Measurements from ENCODE around the gene BPGM. TPM values are rescaled to one million over a fixed set of nuclear protein-coding genes. Genes with fewer than 3 reads are reported as not detected.
"Not testable (repeated sequence)": the region's sequence is repeated elsewhere in the genome, so short reads cannot be mapped to it uniquely, and the experiment has no call there.

Gene BPGM
- total RNA-seq, 1 donor from 2014 or later = 23.7 TPM

- intact Hi-C loops (cut with micrococcal nuclease) = no loop called here
These were observed 14.3 kb downstream of the BPGM start for GRCh38 chr7:134660961-134661376.

DNA sequence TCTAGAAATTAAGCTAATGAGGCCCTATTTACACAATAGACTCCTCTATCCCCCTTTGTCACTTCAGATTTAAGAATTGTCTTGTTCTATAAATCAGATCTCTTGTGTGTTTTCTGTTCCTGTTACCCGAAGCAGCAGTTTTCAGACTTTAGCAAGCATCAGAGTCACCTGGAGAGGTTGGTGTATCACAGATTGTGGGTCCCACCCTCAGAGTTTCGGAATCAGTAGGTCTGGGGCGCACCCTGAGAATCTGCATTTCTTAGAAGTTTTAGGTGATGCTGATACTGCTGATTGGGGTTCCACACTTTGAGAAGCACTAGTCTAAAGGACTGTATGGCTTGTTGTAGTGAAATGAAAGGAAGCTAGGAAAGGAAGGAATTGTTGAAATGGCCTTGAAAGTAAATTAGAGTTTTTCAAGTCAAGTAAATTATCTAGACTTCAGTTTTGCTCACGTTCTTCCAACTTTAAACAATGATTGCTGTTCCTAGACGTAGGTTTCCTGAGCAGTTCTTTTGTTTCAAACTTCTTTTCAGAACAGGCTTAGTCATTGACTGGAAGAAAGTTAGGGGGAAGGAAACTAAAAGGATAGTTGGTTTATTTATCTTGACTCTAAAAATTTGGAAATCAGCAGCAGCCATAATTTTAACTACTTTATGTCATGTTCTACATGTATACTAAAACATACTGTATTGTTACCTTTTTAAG, 15.7 kb downstream of the BPGM start:
- intact Hi-C loops (cut with micrococcal nuclease) = no loop called here

- intact Hi-C loops (cut with micrococcal nuclease) = no loop called here
These were observed 16.2 kb downstream of the BPGM start for GRCh38 chr7:134662871-134663205.

DNA sequence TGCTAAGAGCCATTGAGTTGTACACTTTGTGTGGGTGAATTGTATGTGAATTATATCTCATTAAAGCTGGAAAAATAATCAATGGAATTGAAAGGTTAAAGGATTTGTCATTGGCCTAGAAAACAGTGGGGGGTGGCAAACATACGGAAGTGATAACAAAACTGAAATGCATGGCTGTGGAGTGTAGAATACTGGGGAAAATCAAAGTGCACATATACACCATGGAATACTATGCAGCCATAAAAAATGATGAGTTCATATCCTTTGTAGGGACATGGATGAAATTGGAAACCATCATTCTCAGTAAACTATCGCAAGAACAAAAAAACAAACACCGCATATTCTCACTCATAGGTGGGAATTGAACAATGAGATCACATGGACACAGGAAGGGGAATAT, 18.4 kb downstream of the BPGM start:
- intact Hi-C loops (cut with micrococcal nuclease) = not testable (repeated sequence)

- intact Hi-C loops (cut with micrococcal nuclease) = no loop called here
These were observed 21.2 kb downstream of the BPGM start for GRCh38 chr7:134667899-134668298.

- intact Hi-C loops (cut with micrococcal nuclease) = loop anchor here (1.0 kb wide), 1 partner anchor 22 kb away; no protein-coding TSS in a partner anchor
These were observed 22.7 kb downstream of the BPGM start for GRCh38 chr7:134669388-134669787.

DNA sequence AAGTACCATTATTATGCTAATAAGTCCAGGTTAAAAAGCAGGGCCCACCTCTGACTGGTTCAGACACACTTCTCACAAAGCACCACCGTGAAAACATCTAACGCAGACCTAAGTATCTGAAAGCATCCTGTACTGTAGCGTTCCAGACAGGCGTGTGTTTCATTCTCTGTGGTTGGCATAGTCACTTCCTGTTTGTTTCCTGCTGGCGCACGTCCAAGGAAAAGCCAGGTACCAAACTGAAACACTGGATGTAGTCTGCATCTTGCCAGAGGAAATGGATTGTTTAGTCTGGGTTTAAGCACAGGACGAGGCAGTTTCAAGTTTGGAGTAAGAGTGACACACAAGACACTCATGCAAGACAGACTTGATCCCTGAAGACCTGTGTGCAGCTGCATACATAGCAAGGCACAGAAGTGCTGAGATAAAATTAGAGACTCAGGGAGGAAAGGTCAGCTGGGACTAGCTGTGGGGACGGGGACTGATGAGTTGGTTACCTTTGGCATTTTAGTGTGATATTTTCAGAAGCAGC, 23.3 kb downstream of the BPGM start:
- intact Hi-C loops (cut with micrococcal nuclease) = loop anchor here (1.0 to 5.0 kb wide), 2 partner anchors 23 to 33 kb away; no protein-coding TSS in a partner anchor

- intact Hi-C loops (cut with micrococcal nuclease) = loop anchor here (5.0 kb wide), 1 partner anchor 34 kb away; no protein-coding TSS in a partner anchor
These were observed 25.0 kb downstream of the BPGM start for GRCh38 chr7:134671609-134672008.

DNA sequence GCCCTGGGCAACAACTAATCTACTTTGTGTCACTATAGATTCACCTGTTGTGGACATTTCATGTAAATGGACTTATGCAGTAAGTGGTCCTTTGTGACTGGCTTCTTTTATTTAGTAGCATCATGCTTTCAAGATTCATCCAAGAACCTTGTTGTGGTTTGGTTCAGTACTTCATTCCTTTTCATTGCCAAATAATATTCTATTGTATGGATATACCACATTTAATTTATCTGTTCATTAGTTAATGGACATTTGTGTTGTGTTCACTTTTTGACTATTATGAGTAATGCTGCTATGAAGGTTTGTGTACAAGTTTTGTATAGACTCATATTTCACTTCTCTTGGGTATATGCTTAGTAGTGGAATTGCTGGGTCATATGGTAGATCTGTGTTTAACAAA, 27.8 kb downstream of the BPGM start:
- intact Hi-C loops (cut with micrococcal nuclease) = loop anchor here (5.0 kb wide), 1 partner anchor 37 kb away; no protein-coding TSS in a partner anchor

DNA sequence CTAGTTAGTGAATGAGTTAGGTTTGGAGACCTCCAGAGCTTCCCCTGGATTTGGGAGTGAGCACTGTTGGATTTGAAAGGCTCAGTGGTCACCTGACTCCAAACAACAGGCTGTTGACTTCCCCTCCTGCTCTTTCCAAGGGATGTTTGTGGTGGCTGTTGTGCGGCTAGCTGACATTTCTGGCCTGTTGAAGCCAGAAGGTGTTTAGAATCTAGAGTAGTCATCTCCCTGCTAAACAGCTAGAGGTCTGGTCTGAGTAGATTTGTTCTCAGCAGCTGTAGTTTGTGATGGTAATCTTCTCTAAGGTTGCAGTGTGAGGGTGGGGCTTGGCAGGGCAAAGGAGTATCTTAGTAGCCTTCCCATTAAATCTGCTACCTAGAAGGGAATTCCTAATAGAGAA, 30.1 kb downstream of the BPGM start:
- intact Hi-C loops (cut with micrococcal nuclease) = no loop called here

DNA sequence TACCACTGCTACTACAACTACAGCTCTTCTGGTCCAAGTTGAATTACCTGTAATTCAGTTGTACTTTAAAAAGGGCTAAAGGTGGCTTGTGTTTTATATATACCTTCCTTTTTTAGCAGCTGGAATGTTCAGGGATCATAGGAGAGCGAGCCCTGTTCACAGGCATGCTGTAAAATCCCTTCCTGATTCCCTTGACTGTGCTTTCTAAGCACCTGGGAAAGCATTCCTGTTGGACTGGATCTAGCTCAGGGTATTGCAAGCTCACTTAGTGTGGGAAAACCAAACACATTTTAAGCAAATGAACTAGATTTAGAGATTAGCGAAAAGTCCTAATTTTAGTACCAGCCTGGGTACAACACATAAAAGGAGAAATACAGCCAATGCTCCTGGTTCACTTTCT, 31.5 kb downstream of the BPGM start:
- intact Hi-C loops (cut with micrococcal nuclease) = no loop called here

DNA sequence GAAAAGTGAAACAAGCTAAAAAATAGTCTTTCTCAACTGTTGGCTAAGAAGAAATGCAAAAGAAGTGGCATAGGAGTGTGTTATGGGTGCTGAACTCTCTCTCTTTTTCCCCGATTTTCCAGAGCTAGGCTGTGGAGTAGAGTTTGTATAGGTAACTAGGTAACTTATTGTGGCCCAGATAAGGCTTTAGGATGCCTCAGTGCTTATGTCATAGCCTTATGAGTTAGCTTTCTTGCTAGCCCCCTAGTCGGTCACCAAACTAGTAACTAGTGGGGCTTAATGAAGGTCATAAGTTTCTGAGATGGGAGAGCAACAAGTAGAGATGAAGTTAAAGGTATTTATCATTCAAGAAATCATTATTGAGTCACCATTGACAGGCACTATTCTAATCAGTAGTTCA, 32.4 kb downstream of the BPGM start:
- intact Hi-C loops (cut with micrococcal nuclease) = no loop called here

DNA sequence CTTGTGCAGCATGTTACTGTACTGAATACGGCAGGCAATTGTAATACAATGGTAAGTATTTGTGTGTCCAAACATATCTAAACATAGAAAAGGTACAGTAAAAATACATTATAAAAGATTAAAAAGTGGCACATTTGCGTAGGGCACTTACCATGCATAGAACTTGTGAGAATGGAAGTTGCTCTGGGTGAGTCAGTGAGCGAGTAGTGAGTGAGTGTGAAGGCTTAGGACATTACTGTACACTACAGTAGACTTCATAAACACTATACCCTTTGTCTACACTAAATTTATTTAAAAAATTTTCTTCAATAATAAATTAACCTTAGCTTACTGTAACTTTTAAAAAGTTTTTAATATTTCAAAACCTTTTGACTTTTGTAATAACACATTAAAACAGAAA, 37.5 kb downstream of the BPGM start:
- intact Hi-C loops (cut with micrococcal nuclease) = no loop called here

- intact Hi-C loops (cut with micrococcal nuclease) = no loop called here
These were observed 38.6 kb downstream of the BPGM start for GRCh38 chr7:134685250-134685649.

- intact Hi-C loops (cut with micrococcal nuclease) = no loop called here
These were observed 40.1 kb downstream of the BPGM start for GRCh38 chr7:134686786-134687185.

DNA sequence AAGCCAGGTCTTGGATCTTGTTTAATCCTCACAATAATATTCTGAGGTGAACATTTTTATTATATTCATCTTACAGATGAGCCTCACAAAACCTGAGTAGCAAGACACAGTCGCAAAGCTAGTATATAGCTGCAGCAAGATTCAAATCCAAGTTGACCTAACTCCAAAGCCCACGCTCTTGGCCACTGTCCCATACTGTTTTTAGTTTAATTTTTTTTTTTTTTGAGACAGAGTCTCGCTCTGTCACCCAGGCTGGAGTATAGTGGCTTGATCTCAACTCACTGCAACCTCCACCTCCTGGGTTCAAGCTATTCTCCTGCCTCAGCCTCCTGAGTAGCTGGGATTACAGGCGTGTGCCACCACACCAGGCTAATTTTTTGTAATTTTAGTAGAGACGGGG, 42.9 kb downstream of the BPGM start:
- intact Hi-C loops (cut with micrococcal nuclease) = not testable (repeated sequence)

DNA sequence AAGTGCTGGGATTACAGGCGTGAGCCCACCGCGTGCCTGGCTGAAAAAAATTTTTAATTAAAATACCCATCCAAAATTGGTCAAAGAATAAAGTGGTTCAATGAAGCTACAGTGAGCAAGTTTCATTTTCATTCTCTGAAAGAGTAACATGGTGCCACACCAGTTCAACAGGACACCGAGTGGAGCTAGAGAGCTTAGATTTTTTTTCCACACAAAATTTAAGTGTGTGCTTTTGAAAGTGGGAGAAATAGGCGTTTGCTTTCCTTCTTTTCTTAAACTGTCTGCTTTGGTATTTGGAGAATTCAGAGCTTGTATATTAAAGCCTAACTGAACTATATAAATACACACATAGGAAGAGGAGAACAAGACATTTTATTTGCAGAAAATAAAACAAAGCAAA, 43.4 kb downstream of the BPGM start:
- intact Hi-C loops (cut with micrococcal nuclease) = loop anchor here (1.0 to 2.0 kb wide), 4 partner anchors 43 to 296 kb away; partner anchors contain the start of genes AGBL3 and BPGM

GRCh38 chr7:134690614-134691504, 44.2 kb downstream of the BPGM start:
- intact Hi-C loops (cut with micrococcal nuclease) = loop anchor here (1.0 to 2.0 kb wide), 4 partner anchors 44 to 295 kb away; partner anchors contain the start of genes AGBL3 and BPGM

DNA sequence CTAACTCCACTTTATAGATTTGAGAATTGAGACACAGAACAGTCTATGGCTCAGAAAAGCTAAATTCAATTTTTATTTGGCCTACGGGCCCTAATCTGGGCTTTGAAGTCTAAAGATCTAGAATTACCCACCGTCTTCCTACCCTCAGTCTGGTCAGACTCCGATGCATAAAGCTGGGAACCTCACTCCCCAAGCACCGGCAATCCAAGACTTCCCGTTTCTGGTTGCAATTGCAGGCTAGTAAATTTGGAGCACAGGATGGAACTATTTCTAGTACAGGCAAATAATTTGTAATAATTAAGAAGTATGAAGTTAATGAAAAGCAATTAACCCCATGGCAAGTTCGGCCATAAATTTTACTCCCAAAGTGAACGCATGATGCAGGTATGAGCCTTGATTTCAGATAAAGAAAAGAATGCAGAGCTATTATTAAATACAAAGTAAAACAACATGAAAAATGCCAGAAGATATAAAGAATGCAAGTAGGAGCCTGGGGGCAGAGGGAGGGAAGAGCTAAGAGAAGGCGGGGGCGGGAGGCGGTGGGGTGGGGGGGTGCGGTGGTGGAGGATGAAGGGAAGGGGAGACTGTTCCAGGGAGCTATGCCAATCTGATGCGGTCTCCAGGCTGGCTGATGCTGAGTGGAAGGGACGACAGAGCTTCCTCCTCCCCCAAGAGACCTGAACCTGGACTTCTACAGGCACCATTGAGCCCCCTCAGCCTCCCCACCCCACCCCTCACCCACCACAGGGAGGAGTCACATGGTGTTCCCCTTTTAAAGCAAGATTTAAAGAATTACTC, 45.1 kb downstream of the BPGM start:
- intact Hi-C loops (cut with micrococcal nuclease) = loop anchor here (2.0 kb wide), 1 partner anchor 45 kb away; the partner anchor contains the start of gene BPGM

DNA sequence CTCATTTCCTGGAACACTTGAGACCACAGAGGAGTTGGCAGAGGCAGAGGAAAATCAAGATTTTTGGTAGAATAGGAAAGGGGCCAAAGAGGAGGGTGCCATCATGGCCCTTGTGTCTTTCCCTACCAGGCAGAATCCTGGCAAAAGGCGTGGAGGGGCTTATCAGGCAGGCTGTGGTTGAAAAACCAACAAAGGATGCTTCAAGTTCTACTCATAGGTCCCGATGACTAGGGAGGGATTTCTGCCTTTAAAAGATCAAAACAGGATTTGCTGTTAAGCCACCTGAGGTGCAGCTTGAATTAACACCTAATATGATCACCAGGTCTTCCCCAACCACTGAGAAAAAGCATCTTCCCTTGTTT, 45.7 kb downstream of the BPGM start:
- intact Hi-C loops (cut with micrococcal nuclease) = no loop called here

- intact Hi-C loops (cut with micrococcal nuclease) = no loop called here
These were observed 46.6 kb downstream of the BPGM start for GRCh38 chr7:134693256-134693655.
